Endodermal cell (in vitro differentiated cells): Measurements from ENCODE around the gene PICALM. TPM values are rescaled to one million over a fixed set of nuclear protein-coding genes. Genes with fewer than 3 reads are reported as not detected.

Experiments
- DNase-seq: peaks from one replicate; pipeline ENCODE4 v3.0.0-alpha.2; 2017
- H3K27ac ChIP-seq: 2 replicates; pipeline ENCODE4 v1.5.1; 2013; ENCODE audit warnings: mild to moderate bottlenecking, low read depth, low read length, moderate library complexity
- H3K27me3 ChIP-seq: 2 replicates; pipeline ENCODE4 v1.6.1; 2013; ENCODE audit warnings: mild to moderate bottlenecking, low read length, moderate library complexity; ENCODE audit not compliant: insufficient read depth, control insufficient read depth, poor library complexity, severe bottlenecking
- H3K36me3 ChIP-seq: 2 replicates; pipeline ENCODE4 v1.7.0; 2013; ENCODE audit warnings: mild to moderate bottlenecking, low read length, moderate library complexity; ENCODE audit not compliant: control insufficient read depth, insufficient read depth
- H3K4me1 ChIP-seq: one replicate; pipeline ENCODE4 v1.7.0; 2013; ENCODE audit warnings: low read length; ENCODE audit not compliant: control insufficient read depth, insufficient read depth
- H3K4me3 ChIP-seq: 2 replicates; pipeline ENCODE4 v1.5.1; 2013; ENCODE audit warnings: mild to moderate bottlenecking, low read length, moderate library complexity
- H3K9ac ChIP-seq: 2 replicates; pipeline ENCODE4 v1.6.1; 2013; ENCODE audit warnings: mild to moderate bottlenecking, low read length, moderate library complexity; ENCODE audit not compliant: poor library complexity, severe bottlenecking; ENCODE audit errors: extremely low read depth
- H3K9me3 ChIP-seq: 2 replicates; pipeline ENCODE4 v1.6.1; 2013; ENCODE audit warnings: mild to moderate bottlenecking, low read length, moderate library complexity; ENCODE audit not compliant: control insufficient read depth
- H3K27ac Mint-ChIP-seq: 2 replicates; pipeline ENCODE4 v1.8.0; 2020; ENCODE audit warnings: mixed read lengths
- H3K27me3 Mint-ChIP-seq: 2 replicates; pipeline ENCODE4 v1.8.0; 2021; ENCODE audit warnings: mild to moderate bottlenecking, mixed read lengths; ENCODE audit not compliant: insufficient read depth
- H3K36me3 Mint-ChIP-seq: 2 replicates; pipeline ENCODE4 v1.8.0; 2020; ENCODE audit warnings: low read depth, mixed read lengths
- H3K4me1 Mint-ChIP-seq: 2 replicates; pipeline ENCODE4 v1.8.0; 2020; ENCODE audit warnings: mixed read lengths
- H3K4me3 Mint-ChIP-seq: 2 replicates; pipeline ENCODE4 v1.8.0; 2020; ENCODE audit warnings: mild to moderate bottlenecking, moderate library complexity, mixed read lengths
- H3K9me3 Mint-ChIP-seq: 2 replicates; pipeline ENCODE4 v1.8.0; 2020; ENCODE audit warnings: mild to moderate bottlenecking, mixed read lengths
- WGBS, 2 experiments: methylation state at CpG; one replicate each; pipeline versions ENCODE4 v1.1.5 to v1.1.7; 2013; ENCODE audit warnings: missing lambda C conversion rate in 2 of 2, mixed read lengths in 1 of 2; ENCODE audit not compliant: insufficient coverage in 1 of 2, insufficient read length in 1 of 2; 5-methylcytosine and 5-hydroxymethylcytosine counted together
- total RNA-seq, 2 donors: library from RNA; stranded (reverse); fragmentation: NEBNext Ultra II Directional in 1 of 2; extraction: Animal tissue kit (Norgen Biotek cat#: 25700) in 1 of 2; gene quantifications; 2 replicates in 1 of 2; 3 replicates in 1 of 2; pipeline ENCODE4 v1.2.1, GENCODE V29; 2021
- TF ChIP-seq, protein P1 (sequence below): fragments of 200-600 bp; sonication (generic); conservative IDR thresholded peaks from 2 replicates; pipeline ENCODE4 v1.5.0; 2021; ENCODE audit warnings: antibody characterized with exemption, mild to moderate bottlenecking

Gene PICALM
- total RNA-seq, 2 donors from 2014 or later, result 120 to 129 TPM

DNA sequence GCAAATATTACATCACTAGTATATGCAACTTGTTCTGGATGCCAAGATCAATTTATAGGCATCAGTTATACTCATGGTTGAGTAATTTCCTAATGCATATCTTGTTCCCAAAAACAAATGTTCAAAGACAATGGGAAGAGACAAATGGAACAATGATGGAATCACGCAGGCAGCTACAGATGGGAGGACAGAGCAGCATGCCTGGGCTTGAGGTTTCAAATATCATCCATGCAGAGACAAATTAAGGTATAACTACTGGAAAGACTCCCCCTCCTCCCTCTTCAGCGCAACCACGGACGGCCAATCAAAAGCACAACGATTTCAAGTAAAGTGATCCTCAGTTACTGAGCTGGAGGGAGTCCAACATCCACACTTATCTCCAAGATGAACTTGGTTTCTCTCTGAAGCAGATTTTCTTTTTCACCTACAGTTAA lies 106.9 kb downstream of the PICALM start:
- H3K9ac ChIP-seq, result no peak overlapping the region
- no peak overlapping the region for H3K27ac ChIP-seq
- H3K4me3 Mint-ChIP-seq, result no peak overlapping the region
- peaks cover 80% of the 10 kb centered on the region for H3K36me3 Mint-ChIP-seq
- no peak overlapping the region for H3K4me3 ChIP-seq
- no peak for DNase-seq
- TF ChIP-seq, protein P1, sequence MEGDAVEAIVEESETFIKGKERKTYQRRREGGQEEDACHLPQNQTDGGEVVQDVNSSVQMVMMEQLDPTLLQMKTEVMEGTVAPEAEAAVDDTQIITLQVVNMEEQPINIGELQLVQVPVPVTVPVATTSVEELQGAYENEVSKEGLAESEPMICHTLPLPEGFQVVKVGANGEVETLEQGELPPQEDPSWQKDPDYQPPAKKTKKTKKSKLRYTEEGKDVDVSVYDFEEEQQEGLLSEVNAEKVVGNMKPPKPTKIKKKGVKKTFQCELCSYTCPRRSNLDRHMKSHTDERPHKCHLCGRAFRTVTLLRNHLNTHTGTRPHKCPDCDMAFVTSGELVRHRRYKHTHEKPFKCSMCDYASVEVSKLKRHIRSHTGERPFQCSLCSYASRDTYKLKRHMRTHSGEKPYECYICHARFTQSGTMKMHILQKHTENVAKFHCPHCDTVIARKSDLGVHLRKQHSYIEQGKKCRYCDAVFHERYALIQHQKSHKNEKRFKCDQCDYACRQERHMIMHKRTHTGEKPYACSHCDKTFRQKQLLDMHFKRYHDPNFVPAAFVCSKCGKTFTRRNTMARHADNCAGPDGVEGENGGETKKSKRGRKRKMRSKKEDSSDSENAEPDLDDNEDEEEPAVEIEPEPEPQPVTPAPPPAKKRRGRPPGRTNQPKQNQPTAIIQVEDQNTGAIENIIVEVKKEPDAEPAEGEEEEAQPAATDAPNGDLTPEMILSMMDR, result no peak
- H3K9me3 ChIP-seq, result peaks cover 3% of the 10 kb centered on the region
- H3K27me3 ChIP-seq, result no peaks in the 10 kb centered on the region
- H3K4me1 Mint-ChIP-seq, result peaks cover 4% of the 10 kb centered on the region
- peaks cover 94% of the 10 kb centered on the region for H3K36me3 ChIP-seq
- no peaks in the 10 kb centered on the region for H3K9me3 Mint-ChIP-seq
- H3K4me1 ChIP-seq, result no peaks in the 10 kb centered on the region
- no peaks in the 10 kb centered on the region for H3K27me3 Mint-ChIP-seq
- WGBS, 2 experiments, result 89 to 93% methylated on average over 4 to 5 of the region's 5 CpGs
- no peak overlapping the region for H3K27ac Mint-ChIP-seq

DNA sequence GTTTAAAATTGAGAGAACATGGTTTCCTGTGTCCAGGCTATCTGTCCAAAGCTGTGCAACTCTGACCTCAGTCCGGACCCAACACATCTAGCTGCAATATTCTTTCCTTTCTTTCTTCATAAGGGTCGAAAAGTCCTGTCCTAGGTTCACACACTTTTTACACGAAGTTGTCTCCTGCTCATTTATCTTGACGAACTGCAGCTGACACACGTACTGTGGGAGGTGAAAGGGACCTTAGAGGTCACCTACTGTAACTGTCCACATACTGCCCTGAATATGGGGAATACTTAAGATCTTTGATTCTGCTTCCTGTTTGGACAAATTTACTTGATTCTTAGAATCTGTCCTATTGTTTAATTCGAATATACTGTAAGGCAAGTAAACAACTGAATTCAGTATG lies 107.8 kb downstream of the PICALM start:
- WGBS, 2 experiments, result 87 to 94% methylated on average over 2 to 6 of the region's 6 CpGs
- Mint-ChIP-seq H3K4me1 (peaks cover 4% of the 10 kb centered on the region), H3K36me3 (peaks cover 80% of the 10 kb centered on the region), H3K9me3 (no peaks in the 10 kb centered on the region), H3K27me3 (no peaks in the 10 kb centered on the region), H3K27ac (peak overlapping the region; percentile 7), H3K4me3 (no peak overlapping the region)
- TF ChIP-seq, protein P1, result no peak
- no peaks in the 10 kb centered on the region for H3K27me3 ChIP-seq
- peaks cover 94% of the 10 kb centered on the region for H3K36me3 ChIP-seq
- no peaks in the 10 kb centered on the region for H3K4me1 ChIP-seq
- no peak overlapping the region for H3K4me3 ChIP-seq
- no peak overlapping the region for H3K9ac ChIP-seq
- no peak overlapping the region for H3K27ac ChIP-seq
- no peak for DNase-seq
- H3K9me3 ChIP-seq, result peaks cover 2% of the 10 kb centered on the region

DNA sequence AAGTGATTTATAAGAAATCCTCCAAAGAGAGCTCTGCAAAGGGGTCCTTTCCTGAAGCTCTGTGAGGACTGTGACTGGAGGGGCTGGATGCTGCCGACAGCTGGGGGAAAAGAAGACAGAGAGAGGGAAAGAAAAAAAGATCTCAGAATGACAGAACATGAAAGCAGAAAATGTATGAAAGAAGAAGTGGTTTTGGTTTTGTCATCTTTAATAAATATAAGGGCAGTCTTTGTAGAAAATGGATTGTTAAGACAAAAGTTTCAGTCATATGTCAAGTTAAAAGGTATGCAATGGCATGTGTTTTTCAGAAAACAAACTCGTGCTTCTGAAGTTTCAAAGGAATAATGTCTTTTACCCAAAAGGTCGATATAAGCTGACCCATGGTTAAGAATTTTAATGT lies 108.2 kb downstream of the PICALM start:
- Histone ChIP-seq H3K9me3 (no peaks in the 10 kb centered on the region), H3K9ac (no peak overlapping the region), H3K27ac (no peak overlapping the region), H3K4me1 (no peaks in the 10 kb centered on the region), H3K27me3 (no peaks in the 10 kb centered on the region), H3K4me3 (no peak overlapping the region), H3K36me3 (peaks cover 94% of the 10 kb centered on the region)
- Mint-ChIP-seq H3K36me3 (peaks cover 80% of the 10 kb centered on the region), H3K4me3 (no peak overlapping the region), H3K9me3 (no peaks in the 10 kb centered on the region), H3K27ac (no peak overlapping the region), H3K4me1 (peaks cover 4% of the 10 kb centered on the region), H3K27me3 (no peaks in the 10 kb centered on the region)
- DNase-seq, result no peak
- TF ChIP-seq, protein P1, result no peak
- WGBS, 2 experiments, result 86 to 91% methylated on average over 2 to 3 of the region's 3 CpGs
